Measurements from ENCODE around the gene HSD17B4. TPM values are rescaled to one million over a fixed set of nuclear protein-coding genes. Genes with fewer than 3 reads are reported as not detected.

HSD17B4 gene
- total and polyA plus RNA-seq, 2 of the 13 experiments (the other 11 are each of a cell fraction or from before 2014, with no cell fraction given), result 178 to 399 TPM

DNA sequence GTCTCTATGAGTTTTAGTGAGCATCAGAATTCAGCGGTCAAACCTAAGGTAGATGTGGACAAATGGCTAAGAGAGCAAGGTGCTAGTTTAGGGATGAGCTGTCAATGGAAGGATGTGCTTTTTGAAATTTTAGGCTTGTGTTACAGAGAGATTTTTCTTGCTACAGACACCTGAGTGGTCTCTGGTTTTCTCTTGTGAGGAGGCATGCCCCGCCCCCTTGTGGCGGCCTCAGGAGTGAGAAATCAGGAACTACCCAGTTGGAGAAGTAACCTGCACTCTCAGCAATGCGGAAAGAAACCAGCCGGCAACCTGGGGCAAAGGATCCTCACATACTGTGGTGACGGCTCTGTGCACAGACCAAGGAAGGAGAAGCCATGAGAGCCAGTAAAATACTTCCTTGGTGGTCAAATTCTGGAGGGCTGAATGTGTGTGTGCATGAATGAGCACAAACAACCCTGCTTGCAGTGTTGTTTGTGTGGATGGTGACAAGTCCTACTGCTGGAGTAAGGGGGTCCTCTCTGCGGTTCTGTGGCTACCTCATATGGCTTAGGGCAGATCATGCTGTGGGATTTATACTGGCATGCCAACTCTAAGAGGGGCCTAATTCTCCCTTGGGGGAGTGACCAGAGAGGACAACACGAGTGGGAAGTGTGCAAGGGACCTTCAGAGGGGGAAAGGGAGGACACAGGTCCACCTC is 16.7 kb upstream of the HSD17B4 start:
- FAIRE-seq, result peak; percentile 15
- peak overlapping the region; percentile 68 for H3K4me2 ChIP-seq (ENCODE audit: low read depth, low read length)
- CTCF ChIA-PET (ENCODE audit: low intra/inter-chr PET ratio, low total read pairs), result interaction anchor here (0.7 kb wide), 1 partner anchor 448 kb away, joined by 4 read pairs; no protein-coding TSS in a partner anchor
- TF ChIP-seq, protein P1, sequence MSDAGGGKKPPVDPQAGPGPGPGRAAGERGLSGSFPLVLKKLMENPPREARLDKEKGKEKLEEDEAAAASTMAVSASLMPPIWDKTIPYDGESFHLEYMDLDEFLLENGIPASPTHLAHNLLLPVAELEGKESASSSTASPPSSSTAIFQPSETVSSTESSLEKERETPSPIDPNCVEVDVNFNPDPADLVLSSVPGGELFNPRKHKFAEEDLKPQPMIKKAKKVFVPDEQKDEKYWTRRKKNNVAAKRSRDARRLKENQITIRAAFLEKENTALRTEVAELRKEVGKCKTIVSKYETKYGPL (CRISPR knock-in tag; IDR thresholded peaks at IDR 0.05), result no peak
- TF ChIP-seq, protein P2, sequence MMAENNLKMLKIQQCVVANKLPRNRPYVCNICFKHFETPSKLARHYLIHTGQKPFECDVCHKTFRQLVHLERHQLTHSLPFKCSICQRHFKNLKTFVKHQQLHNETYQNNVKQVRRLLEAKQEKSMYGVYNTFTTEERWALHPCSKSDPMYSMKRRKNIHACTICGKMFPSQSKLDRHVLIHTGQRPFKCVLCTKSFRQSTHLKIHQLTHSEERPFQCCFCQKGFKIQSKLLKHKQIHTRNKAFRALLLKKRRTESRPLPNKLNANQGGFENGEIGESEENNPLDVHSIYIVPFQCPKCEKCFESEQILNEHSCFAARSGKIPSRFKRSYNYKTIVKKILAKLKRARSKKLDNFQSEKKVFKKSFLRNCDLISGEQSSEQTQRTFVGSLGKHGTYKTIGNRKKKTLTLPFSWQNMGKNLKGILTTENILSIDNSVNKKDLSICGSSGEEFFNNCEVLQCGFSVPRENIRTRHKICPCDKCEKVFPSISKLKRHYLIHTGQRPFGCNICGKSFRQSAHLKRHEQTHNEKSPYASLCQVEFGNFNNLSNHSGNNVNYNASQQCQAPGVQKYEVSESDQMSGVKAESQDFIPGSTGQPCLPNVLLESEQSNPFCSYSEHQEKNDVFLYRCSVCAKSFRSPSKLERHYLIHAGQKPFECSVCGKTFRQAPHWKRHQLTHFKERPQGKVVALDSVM (CRISPR knock-in tag; IDR thresholded peaks at IDR 0.05), result no peak
- TF ChIP-seq MTA3 (CRISPR knock-in tag; IDR thresholded peaks at IDR 0.05) (no peak), ZNF746 (CRISPR knock-in tag; IDR thresholded peaks at IDR 0.05) (no peak), HCFC1 (IDR thresholded peaks at IDR 0.05; ENCODE audit: low read depth, low read length) (no peak), PAF1 (CRISPR knock-in tag; IDR thresholded peaks at IDR 0.05) (no peak), ZNF317 (CRISPR knock-in tag; IDR thresholded peaks at IDR 0.05) (no peak), STAG1 (CRISPR knock-in tag; IDR thresholded peaks at IDR 0.05) (peak; percentile 70), THAP11 (CRISPR knock-in tag; IDR thresholded peaks at IDR 0.05) (peak; percentile 61), SNAI1 (CRISPR knock-in tag; IDR thresholded peaks at IDR 0.05; ENCODE audit: borderline replicate concordance) (no peak), ZBTB7B (CRISPR knock-in tag; IDR thresholded peaks at IDR 0.05) (no peak), FOXK2 (IDR thresholded peaks at IDR 0.05) (no peak), ZNF556 (CRISPR knock-in tag; IDR thresholded peaks at IDR 0.05; ENCODE audit: borderline replicate concordance) (0 out of 2 replicates have a peak, but pooled peaks have one; percentile 33), ZMYM4 (CRISPR knock-in tag; IDR thresholded peaks at IDR 0.05) (0 out of 2 replicates have a peak, but pooled peaks have one; percentile 19), ONECUT2 (CRISPR knock-in tag; IDR thresholded peaks at IDR 0.05) (no peak), ZFX (CRISPR knock-in tag; IDR thresholded peaks at IDR 0.05; ENCODE audit: low read depth) (no peak), BRCA1 (CRISPR knock-in tag; IDR thresholded peaks at IDR 0.05) (no peak), GFI1 (CRISPR knock-in tag; IDR thresholded peaks at IDR 0.05; ENCODE audit: borderline replicate concordance) (0 out of 2 replicates have a peak, but pooled peaks have one; percentile 39), MTF2 (CRISPR knock-in tag; IDR thresholded peaks at IDR 0.05; ENCODE audit: borderline replicate concordance) (no peak), ELF1 (CRISPR knock-in tag; IDR thresholded peaks at IDR 0.05) (peak; percentile 63)
- TF ChIP-seq, protein P3, sequence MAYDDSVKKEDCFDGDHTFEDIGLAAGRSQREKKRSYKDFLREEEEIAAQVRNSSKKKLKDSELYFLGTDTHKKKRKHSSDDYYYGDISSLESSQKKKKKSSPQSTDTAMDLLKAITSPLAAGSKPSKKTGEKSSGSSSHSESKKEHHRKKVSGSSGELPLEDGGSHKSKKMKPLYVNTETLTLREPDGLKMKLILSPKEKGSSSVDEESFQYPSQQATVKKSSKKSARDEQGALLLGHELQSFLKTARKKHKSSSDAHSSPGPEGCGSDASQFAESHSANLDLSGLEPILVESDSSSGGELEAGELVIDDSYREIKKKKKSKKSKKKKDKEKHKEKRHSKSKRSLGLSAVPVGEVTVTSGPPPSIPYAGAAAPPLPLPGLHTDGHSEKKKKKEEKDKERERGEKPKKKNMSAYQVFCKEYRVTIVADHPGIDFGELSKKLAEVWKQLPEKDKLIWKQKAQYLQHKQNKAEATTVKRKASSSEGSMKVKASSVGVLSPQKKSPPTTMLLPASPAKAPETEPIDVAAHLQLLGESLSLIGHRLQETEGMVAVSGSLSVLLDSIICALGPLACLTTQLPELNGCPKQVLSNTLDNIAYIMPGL (CRISPR knock-in tag; IDR thresholded peaks at IDR 0.05; ENCODE audit: borderline replicate concordance in 1 of 2, low read depth in 1 of 2), result peak; percentile 45 to 52; a peak in 1 of 4 replicates

More for the DNA sequence above, 16.7 kb upstream of the HSD17B4 start:
- intact Hi-C loops (cut with micrococcal nuclease; ENCODE audit: unreplicated experiment) (loop anchor here (5.0 kb wide), 1 partner anchor 307 kb away; no protein-coding TSS in a partner anchor), in situ Hi-C loops (cut with HindIII; ENCODE audit: extremely low pct_ligation_motif_present, low pct_unique_long_range_greater_than_20kb) (no loop called here)
- peak overlapping the region in 2 of 3 experiments; percentile 18 to 34; a peak in 4 of 6 replicates for H3K4me3 ChIP-seq (replicated peaks in 1 of 3; ENCODE audit: insufficient read depth in 1 of 3, low read depth in 2 of 3, low read length in 3 of 3)
- H2AFZ ChIP-seq (ENCODE audit: low read length), result peak overlapping the region; percentile 80
- H3K9ac ChIP-seq (ENCODE audit: insufficient read depth, low read depth, low read length), result no peak overlapping the region
- H3K79me2 ChIP-seq (ENCODE audit: insufficient read depth, low read length), result no peaks in the 10 kb centered on the region
- DNase-seq (ENCODE audit: low spot score), result peak; percentile 55
- no peaks in the 10 kb centered on the region; a peak in 1 of 5 replicates for H3K27me3 ChIP-seq (ENCODE audit: control insufficient read depth in 1 of 2, insufficient read depth in 2 of 2, low read length in 2 of 2)
- 20% methylated on average over 8 of the region's 8 CpGs for WGBS (ENCODE audit: low lambda C conversion rate)
- H3K27ac ChIP-seq (ENCODE audit: extremely low read length, insufficient read depth, low read length), result no peak overlapping the region
- peak; percentile 83 for ATAC-seq
- H3K4me1 ChIP-seq (ENCODE audit: insufficient read depth, low read length), result peaks cover 41% of the 10 kb centered on the region
- no peaks in the 10 kb centered on the region for H4K20me1 ChIP-seq (ENCODE audit: insufficient read depth, low read length)
- H3K36me3 ChIP-seq (replicated peaks in 1 of 2; ENCODE audit: control insufficient read depth in 1 of 2, insufficient read depth in 2 of 2, low read length in 2 of 2), result no peaks in the 10 kb centered on the region
- no TSS peak for BruUV-seq (replicated peaks)
- no peaks in the 10 kb centered on the region for H3K9me3 ChIP-seq (ENCODE audit: low read length)
- POLR2A ChIA-PET, result interaction anchor here (1.1 kb wide), 1 partner anchor 365 kb away, joined by 3 read pairs; the partner anchor contains the start of gene DMXL1
